ENCODE data around the gene CXCL12. TPM values are rescaled to one million over a fixed set of nuclear protein-coding genes. Genes with fewer than 3 reads are reported as not detected.

Gene CXCL12
- total RNA-seq, 5 donors from 2014 or later (not counting 1 experiment from before 2014, with no cell fraction given): 0.53 to 0.63 (median 0.58) TPM; not detected in 2

DNA sequence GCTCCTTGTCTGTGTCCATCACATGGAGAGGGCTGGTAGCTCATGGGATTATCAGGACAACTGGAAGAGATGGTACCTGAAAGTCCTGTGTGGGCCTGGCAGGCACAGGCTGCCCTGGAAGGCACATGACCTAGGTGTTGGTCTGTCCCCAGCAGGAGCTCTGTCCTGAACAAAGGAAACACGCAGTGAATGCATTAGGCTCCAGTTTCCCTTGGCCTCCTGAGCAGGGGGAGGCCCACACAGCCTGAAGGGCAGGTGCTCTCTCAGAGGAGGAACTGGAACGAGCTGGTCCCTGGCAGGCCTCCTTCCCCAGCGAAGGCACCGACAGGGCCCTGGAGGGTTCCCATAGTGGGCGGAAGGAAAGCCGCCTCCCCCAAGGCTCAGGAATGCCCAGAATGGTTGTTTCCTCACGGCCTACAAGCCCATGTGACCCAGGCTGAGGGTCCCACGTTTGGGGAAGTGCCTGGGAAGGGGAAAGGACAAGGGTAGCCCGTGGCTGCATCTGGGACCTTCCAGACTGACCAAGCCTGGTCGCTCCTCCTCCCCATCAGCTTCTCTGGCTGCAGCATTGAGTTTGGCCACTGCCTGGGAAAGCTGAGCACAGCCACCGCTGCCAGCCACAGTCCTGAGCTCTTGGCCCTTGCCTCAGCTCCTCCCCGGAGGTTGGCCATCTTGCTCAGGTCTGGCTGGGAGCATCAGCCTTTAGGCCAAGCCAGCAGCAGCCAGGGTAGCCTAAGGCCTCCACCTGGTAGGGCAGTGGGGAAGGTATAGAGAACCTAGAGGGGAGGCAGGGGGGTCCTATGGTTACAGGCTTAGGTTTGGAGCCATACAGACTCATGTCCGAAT, 21.8 kb downstream of the CXCL12 start:
- Histone ChIP-seq H3K27me3 (replicated peaks in 1 of 2; ENCODE audit: control insufficient read depth in 2 of 2, extremely low read depth in 1 of 2, insufficient read depth in 2 of 2, low read length in 1 of 2) (peaks cover 0 to 25% of the 10 kb centered on the region in 2 experiments), H3K27ac (ENCODE audit: low read length) (no peak overlapping the region), H3K36me3 (ENCODE audit: control insufficient read depth in 2 of 2, extremely low read depth in 1 of 2, insufficient read depth in 1 of 2, low read length in 1 of 2) (no peaks in the 10 kb centered on the region), H3K9me3 (no peaks in the 10 kb centered on the region), H3K4me1 (ENCODE audit: control insufficient read depth in 1 of 2, extremely low read depth in 1 of 2, insufficient read depth in 2 of 2, low read length in 2 of 2) (no peaks in the 10 kb centered on the region), H3K4me3 (ENCODE audit: control insufficient read depth in 1 of 2, extremely low read depth in 1 of 2, low read length in 1 of 2) (no peak overlapping the region)
- H3K4me3 Mint-ChIP-seq: no peak overlapping the region
- H3K9me3 Mint-ChIP-seq: no peaks in the 10 kb centered on the region
- 59% methylated on average over 8 of the region's 13 CpGs for WGBS (ENCODE audit: insufficient coverage)
- ATAC-seq (replicated peaks in 1 of 4) (no peak), DNase-seq (no peak)
- peaks cover 8 to 13% of the 10 kb centered on the region in 2 donors for H3K27me3 Mint-ChIP-seq
- POLR2A ChIA-PET: no interaction called here
- CTCF ChIA-PET: no interaction called here
- no peak overlapping the region for H3K27ac Mint-ChIP-seq
- no peaks in the 10 kb centered on the region for H3K36me3 Mint-ChIP-seq
- no peaks in the 10 kb centered on the region for H3K4me1 Mint-ChIP-seq

DNA sequence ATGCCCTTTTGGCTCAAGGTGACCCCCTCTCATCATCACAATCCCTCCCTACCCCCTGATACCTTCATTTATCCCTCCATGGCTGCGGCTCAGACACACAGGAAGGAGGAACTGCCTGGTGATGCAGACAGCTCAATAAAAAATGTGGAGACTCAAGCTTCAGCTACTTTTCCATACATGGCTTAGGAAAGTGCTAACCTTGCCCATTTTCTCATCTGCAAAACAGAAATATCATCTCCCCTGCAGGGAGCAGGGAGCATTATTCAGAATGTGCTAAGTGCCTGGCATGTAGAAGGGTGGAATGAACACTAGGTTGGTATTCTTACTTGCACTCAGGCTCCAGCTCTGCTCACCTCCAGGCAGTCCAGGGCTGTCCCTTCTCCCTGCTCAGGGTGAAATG, 23.8 kb downstream of the CXCL12 start:
- no peak for DNase-seq
- Histone ChIP-seq H3K36me3 (ENCODE audit: control insufficient read depth in 2 of 2, extremely low read depth in 1 of 2, insufficient read depth in 1 of 2, low read length in 1 of 2) (no peaks in the 10 kb centered on the region), H3K4me1 (ENCODE audit: control insufficient read depth in 1 of 2, extremely low read depth in 1 of 2, insufficient read depth in 2 of 2, low read length in 2 of 2) (no peaks in the 10 kb centered on the region), H3K9me3 (no peaks in the 10 kb centered on the region), H3K27ac (ENCODE audit: low read length) (no peak overlapping the region), H3K4me3 (ENCODE audit: control insufficient read depth in 1 of 2, extremely low read depth in 1 of 2, low read length in 1 of 2) (no peak overlapping the region), H3K27me3 (replicated peaks in 1 of 2; ENCODE audit: control insufficient read depth in 2 of 2, extremely low read depth in 1 of 2, insufficient read depth in 2 of 2, low read length in 1 of 2) (peaks cover 0 to 16% of the 10 kb centered on the region in 2 experiments)
- no peaks in the 10 kb centered on the region for H3K4me1 Mint-ChIP-seq
- ATAC-seq (replicated peaks in 1 of 4): no peak
- ChIA-PET POLR2A (no interaction called here), CTCF (no interaction called here)
- H3K27ac Mint-ChIP-seq: no peak overlapping the region
- no peaks in the 10 kb centered on the region for H3K36me3 Mint-ChIP-seq
- no CpG with 5 or more reads among the region's 1 CpG for WGBS (ENCODE audit: insufficient coverage)
- H3K4me3 Mint-ChIP-seq: no peak overlapping the region
- H3K27me3 Mint-ChIP-seq: peaks cover 8 to 13% of the 10 kb centered on the region in 2 donors
- H3K9me3 Mint-ChIP-seq: no peaks in the 10 kb centered on the region

DNA sequence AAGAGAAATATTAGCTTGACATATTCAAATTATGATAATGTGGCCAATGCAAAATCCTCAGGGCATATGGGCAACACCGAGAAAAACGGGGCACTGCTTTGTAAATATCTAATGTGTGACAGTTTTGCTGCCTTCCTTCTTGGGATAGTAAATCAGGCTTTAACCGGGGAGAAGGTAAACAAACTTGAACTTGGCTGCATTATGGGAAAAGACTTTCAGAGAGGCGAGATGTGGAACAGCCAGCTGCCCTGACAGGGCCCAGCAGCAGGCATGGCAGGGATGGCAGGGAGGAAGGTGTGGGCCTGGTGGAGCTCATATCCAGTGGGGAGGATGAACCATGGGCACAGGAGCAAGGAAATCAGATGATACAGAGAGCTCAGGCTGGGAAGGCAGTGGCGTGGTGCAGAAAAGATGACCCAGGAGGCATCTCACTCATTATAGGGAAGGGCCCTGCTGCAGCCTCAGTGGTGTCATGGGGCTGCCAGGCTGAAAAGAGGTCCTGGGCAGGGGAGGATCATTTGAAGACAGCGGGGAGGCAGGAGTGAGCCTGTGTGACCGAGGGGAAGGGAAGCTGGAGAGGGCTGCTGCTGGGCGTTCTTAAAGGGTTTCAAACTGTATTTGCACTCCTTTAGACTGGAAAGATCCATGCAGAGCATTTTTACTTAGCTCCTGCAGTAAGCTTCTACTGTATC, 26.7 kb downstream of the CXCL12 start:
- Mint-ChIP-seq H3K9me3 (no peaks in the 10 kb centered on the region), H3K36me3 (no peaks in the 10 kb centered on the region), H3K4me3 (no peak overlapping the region), H3K4me1 (no peaks in the 10 kb centered on the region), H3K27ac (no peak overlapping the region), H3K27me3 (peaks cover 4 to 13% of the 10 kb centered on the region in 2 donors)
- ATAC-seq (replicated peaks in 1 of 4) (no peak), DNase-seq (no peak)
- no peaks in the 10 kb centered on the region for H3K9me3 ChIP-seq
- no peak overlapping the region for H3K27ac ChIP-seq (ENCODE audit: low read length)
- H3K4me3 ChIP-seq (ENCODE audit: control insufficient read depth in 1 of 2, extremely low read depth in 1 of 2, low read length in 1 of 2): no peak overlapping the region
- ChIA-PET CTCF (no interaction called here), POLR2A (interaction anchor here in 1 of 2 donors (0.5 kb wide), 1 partner anchor 591 kb away, joined by 4 read pairs; no protein-coding TSS in a partner anchor)
- no peaks in the 10 kb centered on the region for H3K4me1 ChIP-seq (ENCODE audit: control insufficient read depth in 1 of 2, extremely low read depth in 1 of 2, insufficient read depth in 2 of 2, low read length in 2 of 2)
- WGBS (ENCODE audit: insufficient coverage): 74% methylated on average over 7 of the region's 8 CpGs
- H3K27me3 ChIP-seq (replicated peaks in 1 of 2; ENCODE audit: control insufficient read depth in 2 of 2, extremely low read depth in 1 of 2, insufficient read depth in 2 of 2, low read length in 1 of 2): peaks cover 0 to 22% of the 10 kb centered on the region in 2 experiments
- no peaks in the 10 kb centered on the region for H3K36me3 ChIP-seq (ENCODE audit: control insufficient read depth in 2 of 2, extremely low read depth in 1 of 2, insufficient read depth in 1 of 2, low read length in 1 of 2)

DNA sequence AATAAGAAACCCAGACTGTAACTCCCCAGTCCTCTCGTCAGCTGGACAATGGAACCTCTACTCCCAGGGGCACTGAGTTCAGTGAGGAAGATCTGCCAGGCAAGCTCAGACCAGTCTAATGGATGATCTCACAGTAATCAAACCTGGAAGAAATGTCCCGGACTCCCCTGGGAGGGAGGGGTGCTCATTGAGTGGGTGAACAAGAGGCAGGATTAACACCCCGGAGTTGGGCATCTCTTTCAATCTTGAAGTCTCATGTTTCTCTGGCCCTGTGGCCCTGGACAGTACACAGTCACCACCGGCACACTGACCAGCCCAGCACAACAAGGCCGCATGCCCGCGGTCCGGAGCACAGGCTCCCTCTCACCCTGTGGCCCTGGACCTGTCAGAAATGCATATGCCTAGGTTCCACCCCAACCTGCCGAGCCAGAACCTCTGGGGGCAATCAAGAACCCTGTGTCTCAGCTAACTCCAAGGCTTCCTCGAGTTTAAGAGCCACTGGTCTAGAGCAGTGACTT, 27.8 kb downstream of the CXCL12 start:
- H3K4me1 Mint-ChIP-seq: no peaks in the 10 kb centered on the region
- ATAC-seq (replicated peaks in 1 of 4) (no peak), DNase-seq (no peak)
- ChIA-PET CTCF (no interaction called here), POLR2A (no interaction called here)
- no peaks in the 10 kb centered on the region for H3K36me3 Mint-ChIP-seq
- peaks cover 7 to 17% of the 10 kb centered on the region in 2 donors for H3K27me3 Mint-ChIP-seq
- no peak overlapping the region for H3K27ac Mint-ChIP-seq
- no peaks in the 10 kb centered on the region for H3K9me3 Mint-ChIP-seq
- Histone ChIP-seq H3K27me3 (replicated peaks in 1 of 2; ENCODE audit: control insufficient read depth in 2 of 2, extremely low read depth in 1 of 2, insufficient read depth in 2 of 2, low read length in 1 of 2) (peaks cover 0 to 27% of the 10 kb centered on the region in 2 experiments), H3K4me1 (ENCODE audit: control insufficient read depth in 1 of 2, extremely low read depth in 1 of 2, insufficient read depth in 2 of 2, low read length in 2 of 2) (no peaks in the 10 kb centered on the region), H3K9me3 (no peaks in the 10 kb centered on the region), H3K36me3 (ENCODE audit: control insufficient read depth in 2 of 2, extremely low read depth in 1 of 2, insufficient read depth in 1 of 2, low read length in 1 of 2) (no peaks in the 10 kb centered on the region), H3K27ac (ENCODE audit: low read length) (no peak overlapping the region), H3K4me3 (ENCODE audit: control insufficient read depth in 1 of 2, extremely low read depth in 1 of 2, low read length in 1 of 2) (no peak overlapping the region)
- 83% methylated on average over 9 of the region's 10 CpGs for WGBS (ENCODE audit: insufficient coverage)
- no peak overlapping the region for H3K4me3 Mint-ChIP-seq

DNA sequence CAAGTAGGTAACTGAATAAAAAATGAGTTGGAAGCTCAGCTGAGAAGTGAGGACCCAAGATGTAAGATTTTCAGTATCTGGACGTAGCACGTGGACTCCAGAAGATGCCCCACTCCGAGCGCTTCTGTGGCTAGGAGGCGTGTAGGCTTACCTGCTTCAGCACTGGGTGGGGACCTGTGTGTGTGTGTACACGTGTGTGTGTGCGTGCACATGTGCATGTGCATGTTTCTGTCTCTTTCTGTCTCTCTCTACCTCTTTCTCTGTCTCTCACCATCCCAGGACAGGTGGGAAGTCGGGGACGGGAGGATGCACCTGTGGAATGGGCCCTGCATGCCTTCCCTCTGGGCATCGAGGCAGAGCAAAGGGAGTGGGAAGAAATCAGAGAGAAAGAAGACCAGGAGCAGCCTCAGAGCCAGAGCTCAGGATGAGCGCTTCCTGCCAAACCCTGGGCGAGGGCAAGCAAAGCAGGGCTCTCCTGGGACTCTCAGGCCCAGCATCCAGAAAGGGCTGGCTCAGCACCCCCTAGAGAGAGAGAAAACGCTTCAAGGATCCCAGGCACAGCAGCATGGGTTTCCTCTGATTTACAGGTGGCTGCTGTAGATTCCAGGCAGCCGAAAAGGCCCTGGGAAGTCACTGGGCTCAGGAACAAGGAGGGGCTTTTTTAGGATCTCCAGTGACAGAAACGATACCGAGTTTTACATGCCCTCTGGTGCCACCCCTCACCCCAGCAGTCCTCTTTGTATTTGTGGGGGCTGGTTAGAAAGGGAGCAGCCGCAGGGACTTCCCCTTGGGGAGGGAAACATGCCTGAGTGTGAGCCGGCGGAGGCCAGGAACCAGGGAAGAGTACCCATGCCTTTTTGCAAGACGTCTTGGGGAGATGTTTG, 28.5 kb downstream of the CXCL12 start:
- no peaks in the 10 kb centered on the region for H3K9me3 ChIP-seq
- no peak overlapping the region for H3K27ac ChIP-seq (ENCODE audit: low read length)
- DNase-seq (no peak), ATAC-seq (replicated peaks in 1 of 4) (peak in 1 of 4 experiments; percentile 21)
- no peaks in the 10 kb centered on the region for H3K36me3 Mint-ChIP-seq
- no peak overlapping the region for H3K4me3 ChIP-seq (ENCODE audit: control insufficient read depth in 1 of 2, extremely low read depth in 1 of 2, low read length in 1 of 2)
- ChIA-PET POLR2A (no interaction called here), CTCF (no interaction called here)
- H3K4me3 Mint-ChIP-seq: no peak overlapping the region
- no peaks in the 10 kb centered on the region for H3K36me3 ChIP-seq (ENCODE audit: control insufficient read depth in 2 of 2, extremely low read depth in 1 of 2, insufficient read depth in 1 of 2, low read length in 1 of 2)
- no peak overlapping the region for H3K27ac Mint-ChIP-seq
- H3K27me3 Mint-ChIP-seq: peaks cover 7 to 15% of the 10 kb centered on the region in 2 donors
- no peaks in the 10 kb centered on the region for H3K4me1 ChIP-seq (ENCODE audit: control insufficient read depth in 1 of 2, extremely low read depth in 1 of 2, insufficient read depth in 2 of 2, low read length in 2 of 2)
- no peaks in the 10 kb centered on the region for H3K4me1 Mint-ChIP-seq
- H3K27me3 ChIP-seq (replicated peaks in 1 of 2; ENCODE audit: control insufficient read depth in 2 of 2, extremely low read depth in 1 of 2, insufficient read depth in 2 of 2, low read length in 1 of 2): peaks cover 0 to 23% of the 10 kb centered on the region in 2 experiments
- H3K9me3 Mint-ChIP-seq: no peaks in the 10 kb centered on the region
- 79% methylated on average over 10 of the region's 20 CpGs for WGBS (ENCODE audit: insufficient coverage)

DNA sequence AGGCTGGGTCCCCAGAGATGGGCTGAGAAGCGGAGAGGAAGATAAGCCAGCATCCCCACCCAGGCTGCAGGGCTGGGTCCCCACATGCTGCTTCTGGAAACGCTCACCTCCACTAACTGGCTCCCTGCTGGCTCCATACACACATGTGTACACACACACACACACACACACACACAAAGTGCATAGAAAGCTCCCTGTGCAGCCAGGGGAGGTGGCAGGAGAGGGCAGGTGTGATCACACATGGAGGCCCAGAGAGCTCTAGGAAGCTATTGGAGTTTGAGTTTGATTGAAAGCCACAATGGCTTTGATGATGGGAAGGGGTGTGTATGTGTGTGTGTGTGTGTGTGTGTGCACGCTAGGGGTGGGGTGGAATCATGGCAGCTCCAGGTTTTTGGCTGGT, 29.3 kb downstream of the CXCL12 start:
- ATAC-seq (replicated peaks in 1 of 4): no peak
- Histone ChIP-seq H3K4me3 (ENCODE audit: control insufficient read depth in 1 of 2, extremely low read depth in 1 of 2, low read length in 1 of 2) (no peak overlapping the region), H3K27me3 (replicated peaks in 1 of 2; ENCODE audit: control insufficient read depth in 2 of 2, extremely low read depth in 1 of 2, insufficient read depth in 2 of 2, low read length in 1 of 2) (peaks cover 0 to 21% of the 10 kb centered on the region in 2 experiments), H3K4me1 (ENCODE audit: control insufficient read depth in 1 of 2, extremely low read depth in 1 of 2, insufficient read depth in 2 of 2, low read length in 2 of 2) (no peaks in the 10 kb centered on the region), H3K36me3 (ENCODE audit: control insufficient read depth in 2 of 2, extremely low read depth in 1 of 2, insufficient read depth in 1 of 2, low read length in 1 of 2) (no peaks in the 10 kb centered on the region), H3K9me3 (no peaks in the 10 kb centered on the region), H3K27ac (ENCODE audit: low read length) (no peak overlapping the region)
- H3K9me3 Mint-ChIP-seq: no peaks in the 10 kb centered on the region
- DNase-seq: no peak
- ChIA-PET CTCF (no interaction called here), POLR2A (no interaction called here)
- no peaks in the 10 kb centered on the region for H3K4me1 Mint-ChIP-seq
- H3K4me3 Mint-ChIP-seq: no peak overlapping the region
- no peak overlapping the region for H3K27ac Mint-ChIP-seq
- H3K36me3 Mint-ChIP-seq: no peaks in the 10 kb centered on the region
- peaks cover 7 to 12% of the 10 kb centered on the region in 2 donors for H3K27me3 Mint-ChIP-seq
- 68% methylated on average over 2 of the region's 3 CpGs for WGBS (ENCODE audit: insufficient coverage)
